CD1c-positive myeloid dendritic cell (primary cell): ENCODE results near the gene SLC4A7.
A peak's percentile ranks its signal among the peaks of the same experiment; 100 is the strongest.
"Not testable (repeated sequence)": the region's sequence is repeated elsewhere in the genome, so short reads cannot be mapped to it uniquely, and the experiment has no call there.

Source experiments
- DNase-seq: peaks from one replicate; pipeline ENCODE4 v3.0.0-alpha.2; 2016; ENCODE audit errors: extremely low spot score

Gene SLC4A7

GRCh38 chr3:27487383-27487782 lies 3.2 kb upstream of the SLC4A7 start:
- DNase-seq: no peak

GRCh38 chr3:27486336-27486735 lies 2.2 kb upstream of the SLC4A7 start:
- no peak for DNase-seq

- DNase-seq: no peak
These were observed 1.7 kb upstream of the SLC4A7 start for GRCh38 chr3:27485866-27486265.

- DNase-seq: peak; percentile 66
These were observed 818 bp downstream of the SLC4A7 start for GRCh38 chr3:27483117-27484014.

GRCh38 chr3:27479806-27480543 lies 4.2 kb downstream of the SLC4A7 start:
- peak; percentile 19 for DNase-seq

- no peak for DNase-seq
These were observed 12.1 kb downstream of the SLC4A7 start for GRCh38 chr3:27471923-27472550.

GRCh38 chr3:27468283-27468886 lies 15.8 kb downstream of the SLC4A7 start:
- no peak for DNase-seq

GRCh38 chr3:27467545-27467944 lies 16.6 kb downstream of the SLC4A7 start:
- peak; percentile 45 for DNase-seq

- no peak for DNase-seq
These were observed 19.5 kb downstream of the SLC4A7 start for GRCh38 chr3:27464646-27465045.

GRCh38 chr3:27462228-27462627 lies 22.0 kb downstream of the SLC4A7 start:
- DNase-seq: no peak

- no peak for DNase-seq
These were observed 25.3 kb downstream of the SLC4A7 start for GRCh38 chr3:27458929-27459328.

GRCh38 chr3:27456554-27456953 lies 27.6 kb downstream of the SLC4A7 start:
- DNase-seq: no peak

- peak; percentile 8 for DNase-seq
These were observed 29.3 kb downstream of the SLC4A7 start for GRCh38 chr3:27454914-27455313.

- no peak for DNase-seq
These were observed 29.7 kb downstream of the SLC4A7 start for GRCh38 chr3:27454461-27454860.

- no peak for DNase-seq
These were observed 31.7 kb downstream of the SLC4A7 start for GRCh38 chr3:27452368-27453090.

GRCh38 chr3:27451842-27452241 lies 32.3 kb downstream of the SLC4A7 start:
- no peak for DNase-seq

- DNase-seq: no peak
These were observed 32.9 kb downstream of the SLC4A7 start for GRCh38 chr3:27451251-27451650.

- no peak for DNase-seq
These were observed 34.5 kb downstream of the SLC4A7 start for GRCh38 chr3:27449530-27450150.

GRCh38 chr3:27442995-27443394 lies 41.2 kb downstream of the SLC4A7 start:
- not testable (repeated sequence) for DNase-seq

GRCh38 chr3:27438352-27438751 lies 45.8 kb downstream of the SLC4A7 start:
- DNase-seq: not testable (repeated sequence)

GRCh38 chr3:27431116-27431515 lies 53.1 kb downstream of the SLC4A7 start:
- no peak for DNase-seq
